Activated CD4-positive, alpha-beta T cell treated with anti-CD3 and anti-CD28 coated beads for 48 hours (primary cell): Measurements from ENCODE around the gene SHISAL2A.

Experiments used
- DNase-seq: peaks from one replicate; pipeline ENCODE4 v3.0.0-alpha.2; 2020

Gene SHISAL2A

DNA sequence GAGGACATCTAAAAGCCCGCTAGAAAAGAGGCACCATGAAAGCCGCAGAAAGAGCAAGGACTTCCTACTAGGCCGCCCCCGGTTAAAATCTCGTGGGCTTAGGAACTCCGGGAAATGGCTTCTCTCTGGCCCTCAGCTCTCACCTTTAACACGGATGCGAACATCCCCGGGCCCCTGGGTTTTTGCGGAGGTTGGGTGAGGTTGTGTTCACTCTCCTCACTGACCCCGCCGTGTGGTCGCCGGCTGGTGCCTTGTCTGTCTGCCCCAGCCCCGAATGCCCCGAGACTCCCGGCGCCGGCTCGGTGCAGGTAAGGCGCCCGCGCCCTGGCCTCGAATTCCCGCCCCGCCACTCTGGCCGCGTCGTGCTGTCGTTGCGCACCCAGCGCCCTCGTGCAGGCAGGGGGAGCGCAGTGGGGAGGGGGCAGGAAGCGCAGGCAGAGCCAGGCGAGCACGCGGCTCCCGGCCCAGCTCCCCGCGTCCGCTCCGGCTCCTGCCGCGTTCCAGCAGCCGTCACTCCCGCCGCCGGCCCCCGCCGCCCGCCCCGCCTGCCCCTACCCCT is at the start of gene SHISAL2A:
Gene SHISAL2A (plus strand): TSS at position 437 of the 559 bp plus-strand sequence. CDS start 326 bp downstream, outside the sequence.
- DNase-seq = peak; percentile 68

- no peak for DNase-seq
Measured at GRCh38 chr1:52585474-52585873, 47.5 kb upstream of the SHISAL2A start.

DNA sequence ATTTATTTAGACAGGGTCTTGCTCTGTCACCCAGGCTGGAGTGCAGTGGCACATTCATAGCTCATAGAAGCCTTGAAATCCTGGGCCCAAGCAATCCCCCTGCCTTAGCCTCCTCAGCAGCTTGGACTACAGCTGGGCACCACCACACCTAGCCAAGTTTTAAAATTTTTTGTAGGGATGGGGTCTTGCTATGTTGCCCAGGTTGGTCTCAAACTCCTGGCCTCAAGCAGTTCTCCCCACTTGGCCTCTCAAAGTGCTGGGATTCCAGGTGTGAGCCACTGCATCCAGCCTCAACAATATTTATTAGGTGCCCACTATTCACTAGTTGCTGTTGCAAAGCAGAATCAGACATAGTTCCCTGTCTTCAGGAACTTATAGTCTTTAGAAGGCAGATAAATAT is 44.9 kb upstream of the SHISAL2A start:
- no peak for DNase-seq

DNA sequence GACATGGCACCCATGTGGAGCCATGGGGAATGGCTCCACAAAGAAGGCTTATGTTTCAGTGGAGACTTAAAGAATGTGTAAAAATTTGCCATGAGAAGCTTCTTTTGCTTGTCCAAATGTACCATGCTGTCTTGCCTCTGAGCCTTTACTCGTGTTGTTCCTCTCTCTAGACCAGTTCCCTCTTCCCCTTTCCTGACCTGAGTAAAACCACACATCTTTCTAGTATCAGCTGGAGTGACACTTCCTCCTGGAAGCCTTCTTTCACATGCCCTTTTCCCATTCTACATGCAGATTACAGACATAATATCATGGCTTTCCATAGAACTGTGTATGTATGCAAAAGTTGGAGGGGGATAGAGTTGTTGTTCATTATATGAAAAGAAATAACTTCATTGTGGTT is 44.4 kb upstream of the SHISAL2A start:
- DNase-seq = no peak

DNA sequence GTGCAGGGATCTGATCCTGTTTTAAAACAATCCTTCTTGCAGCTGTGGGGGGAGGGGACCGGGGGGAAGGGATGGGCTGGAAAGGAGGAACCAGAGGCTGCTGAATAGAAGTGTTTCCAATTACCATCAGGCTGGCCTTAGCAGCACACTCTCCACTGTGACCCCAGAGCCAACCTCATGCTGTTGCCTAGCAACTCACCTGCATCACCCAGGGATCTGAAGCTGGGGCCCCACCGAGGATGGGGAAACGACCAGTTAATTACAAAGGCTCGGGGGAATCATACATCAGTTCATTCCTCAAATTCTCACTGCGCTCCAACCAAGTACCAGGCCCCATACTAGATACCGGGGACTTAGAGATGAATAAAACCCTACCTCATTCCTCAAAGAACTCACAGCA is 42.7 kb upstream of the SHISAL2A start:
- no peak for DNase-seq

GRCh38 chr1:52592637-52593323 is 40.2 kb upstream of the SHISAL2A start:
- DNase-seq = no peak

DNA sequence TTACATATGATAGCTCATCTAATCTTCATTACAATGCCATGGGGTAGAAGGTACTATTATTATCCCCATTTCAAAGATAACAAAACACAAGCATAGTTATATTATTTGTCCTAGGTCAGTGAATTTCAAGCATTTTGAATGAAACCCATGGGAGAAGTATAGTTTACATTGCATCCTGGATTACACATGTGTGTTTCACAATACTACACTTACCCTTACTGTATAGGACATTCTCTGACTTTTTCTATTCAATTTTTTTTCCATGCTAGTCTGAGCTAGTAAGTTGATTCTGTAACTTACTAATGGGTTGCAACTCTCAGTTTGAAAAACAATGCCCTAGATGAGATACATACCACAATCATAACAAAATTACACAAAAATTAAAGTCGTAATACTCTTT is 39.5 kb upstream of the SHISAL2A start:
- no peak for DNase-seq

- DNase-seq = no peak
Measured at GRCh38 chr1:52595061-52595460, 37.9 kb upstream of the SHISAL2A start.

DNA sequence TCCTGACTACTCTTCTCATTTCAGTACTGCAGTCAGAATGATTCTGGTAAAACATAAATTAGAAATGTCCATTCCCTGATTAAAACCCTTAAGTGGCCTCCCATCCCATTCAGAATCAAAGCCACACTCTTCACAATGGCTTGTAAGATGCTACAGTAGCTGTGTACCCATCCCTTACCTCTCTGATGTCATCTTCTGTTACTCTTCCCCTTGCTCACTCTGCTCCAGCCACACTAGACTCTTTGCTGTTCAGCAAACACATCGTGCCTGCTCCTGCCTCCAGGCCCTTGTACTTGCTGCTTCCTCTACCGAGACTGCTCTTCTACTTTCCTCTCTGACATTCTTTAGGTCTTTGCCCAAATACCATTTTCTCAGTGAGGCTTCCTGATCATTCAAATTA is 35.1 kb upstream of the SHISAL2A start:
- DNase-seq = no peak

- no peak for DNase-seq
Measured at GRCh38 chr1:52598729-52599128, 34.2 kb upstream of the SHISAL2A start.

GRCh38 chr1:52599236-52599635 is 33.7 kb upstream of the SHISAL2A start:
- no peak for DNase-seq

DNA sequence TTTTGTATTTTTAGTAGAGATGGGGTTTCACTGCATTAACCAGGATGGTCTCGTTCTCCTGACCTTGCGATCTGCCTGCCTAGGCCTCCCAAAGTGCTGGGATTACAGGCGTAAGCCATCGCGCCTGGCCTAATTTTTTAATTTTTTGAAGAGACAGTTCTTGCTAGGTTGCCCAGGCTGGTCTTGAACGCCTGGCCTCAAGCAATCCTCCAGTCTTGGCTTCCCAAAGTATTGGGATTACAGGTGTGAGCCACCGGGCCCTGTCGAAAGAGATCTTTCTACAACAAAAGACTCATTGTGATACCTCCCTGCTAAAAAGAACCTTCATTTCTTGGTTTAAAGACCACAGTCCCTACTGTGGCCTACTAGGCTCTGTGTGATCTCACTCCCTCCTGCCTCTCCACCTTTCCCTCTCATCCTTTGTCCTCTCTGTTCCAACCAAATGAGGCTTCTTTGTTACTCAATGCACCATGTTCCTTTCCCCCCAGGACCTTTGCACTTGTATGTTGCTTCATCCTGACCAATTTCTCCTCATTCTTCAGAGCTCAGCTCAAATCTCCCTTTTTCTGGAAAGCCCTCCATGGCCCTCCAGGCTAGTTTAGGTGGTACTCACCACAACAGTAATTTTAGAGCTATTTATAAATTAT is 32.3 kb upstream of the SHISAL2A start:
- no peak for DNase-seq

DNA sequence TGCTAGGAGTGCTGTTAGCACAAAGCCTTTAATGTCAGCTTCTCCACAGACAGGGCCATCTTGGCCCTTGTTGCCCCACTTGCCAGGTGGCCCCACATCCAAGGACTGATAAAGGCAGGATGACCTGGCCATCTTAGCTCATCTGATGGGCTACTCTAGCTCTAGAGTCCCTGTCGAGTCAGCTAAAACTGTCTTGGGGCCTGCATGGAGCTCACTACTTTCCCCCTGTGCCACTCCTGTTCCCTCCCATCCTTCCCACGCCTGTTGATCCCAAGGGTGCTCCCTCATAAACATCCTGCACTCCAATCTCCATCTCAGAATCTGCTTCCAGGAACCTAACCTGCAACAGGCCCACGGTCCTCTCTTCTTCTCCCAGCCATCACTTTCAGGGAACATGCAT is 31.4 kb upstream of the SHISAL2A start:
- DNase-seq = no peak

DNA sequence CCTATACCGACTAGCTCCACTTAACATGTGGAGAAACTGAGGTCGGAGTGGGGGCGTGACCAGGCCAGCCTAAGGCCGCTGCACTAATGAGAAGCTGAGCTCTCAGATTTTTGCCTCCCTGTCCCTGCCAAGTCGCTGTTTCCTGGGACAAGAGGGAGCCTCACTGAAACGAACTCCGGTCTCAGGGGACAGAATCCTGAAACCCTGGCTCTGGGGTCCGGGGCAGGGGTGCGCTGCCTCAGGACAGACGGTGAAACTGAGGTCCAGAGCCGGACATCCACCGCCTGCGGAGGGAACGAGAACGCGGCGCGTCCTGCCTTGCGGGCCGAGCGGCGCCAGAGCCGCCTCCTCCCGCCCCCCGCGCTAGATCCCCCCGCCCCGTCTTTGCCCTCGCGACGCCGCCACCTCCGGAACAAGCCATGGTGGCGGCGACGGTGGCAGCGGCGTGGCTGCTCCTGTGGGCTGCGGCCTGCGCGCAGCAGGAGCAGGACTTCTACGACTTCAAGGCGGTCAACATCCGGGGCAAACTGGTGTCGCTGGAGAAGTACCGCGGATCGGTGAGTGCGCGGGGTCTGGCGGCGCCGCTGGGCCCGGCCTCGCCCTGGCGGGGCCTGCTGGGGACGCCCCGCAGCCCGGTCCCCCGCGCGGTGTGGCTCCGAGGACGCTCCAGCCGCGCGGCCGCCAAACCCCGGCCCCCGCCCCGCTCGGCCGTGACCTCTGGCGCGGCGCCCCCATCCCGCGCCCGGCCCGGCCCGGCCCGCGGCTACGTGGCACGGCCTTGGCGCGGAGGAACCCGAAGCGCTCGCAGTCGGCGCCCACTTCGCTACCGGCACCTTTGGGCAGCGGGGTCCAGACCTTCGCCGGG is 30.7 kb upstream of the SHISAL2A start, which contains the start of gene GPX7:
Gene GPX7 (plus strand): TSS at position 381 of the 865 bp plus-strand sequence. CDS start 39 bp downstream, at position 420.
- peak; percentile 66 for DNase-seq

DNA sequence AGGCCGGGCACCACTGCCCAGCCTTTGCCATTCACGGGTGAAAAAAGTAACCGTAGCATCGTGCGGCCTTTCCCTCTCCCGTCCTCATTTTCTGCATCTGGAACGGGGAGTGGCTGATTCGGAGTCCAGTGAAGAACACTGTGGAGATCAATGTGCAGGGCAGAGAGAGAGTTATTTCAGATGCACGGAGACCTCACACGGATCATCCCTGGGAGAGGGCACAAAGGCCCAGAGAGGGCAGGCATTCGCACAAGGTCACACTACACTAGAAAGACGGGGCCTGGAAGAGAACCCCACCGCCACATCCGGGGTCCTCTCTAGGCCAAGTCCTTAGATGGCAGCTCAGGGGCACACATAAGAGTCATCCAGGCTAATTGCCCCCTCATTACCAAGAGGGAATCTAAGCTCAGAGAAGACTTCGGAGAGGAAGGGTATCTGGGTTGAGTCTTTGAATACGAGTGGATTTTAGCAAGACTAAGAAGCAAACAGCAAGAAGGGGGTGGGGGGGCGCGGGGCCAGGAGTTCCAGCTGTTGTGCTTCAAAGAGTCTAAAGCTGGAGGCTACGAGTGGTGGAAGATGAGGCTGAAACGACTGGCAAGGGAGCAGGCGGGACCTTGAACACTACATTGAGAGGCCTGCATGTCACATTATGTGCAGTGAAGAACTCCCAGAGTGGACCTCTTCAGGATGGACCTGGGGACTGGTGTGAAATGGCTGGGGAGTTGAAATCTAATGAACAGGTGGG is 29.9 kb upstream of the SHISAL2A start:
- peak; percentile 32 for DNase-seq

- DNase-seq = no peak
Measured at GRCh38 chr1:52603630-52604029, 29.3 kb upstream of the SHISAL2A start.

- DNase-seq = no peak
Measured at GRCh38 chr1:52604063-52604770, 28.8 kb upstream of the SHISAL2A start.

- DNase-seq = no peak
Measured at GRCh38 chr1:52613636-52614373, 19.2 kb upstream of the SHISAL2A start.

DNA sequence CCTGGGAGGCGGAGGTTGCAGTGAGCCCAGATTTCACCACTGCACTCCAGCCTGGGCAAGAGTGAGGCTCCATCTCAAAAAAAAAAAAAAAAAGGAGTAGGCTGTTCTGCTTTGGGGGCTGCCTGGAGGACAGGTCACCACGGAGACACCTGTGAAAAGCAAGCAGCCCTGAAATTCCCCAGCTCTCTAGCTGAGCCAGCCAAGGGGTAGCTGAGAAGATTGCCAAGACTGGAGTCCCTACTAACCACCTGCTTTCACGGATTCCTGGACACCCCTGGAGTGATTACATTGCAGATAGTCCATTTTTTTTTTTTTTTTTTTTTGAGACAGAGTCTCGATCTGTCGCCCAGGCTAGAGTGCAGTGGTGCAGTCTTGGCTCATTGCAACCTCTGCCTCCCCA is 18.3 kb upstream of the SHISAL2A start:
- DNase-seq = no peak

- DNase-seq = no peak
Measured at GRCh38 chr1:52615489-52616042, 17.4 kb upstream of the SHISAL2A start.

- no peak for DNase-seq
Measured at GRCh38 chr1:52621950-52622349, 11.0 kb upstream of the SHISAL2A start.
